NCI-H524 treated with DMSO at 0.1 percent for 48 hours (cell line): ENCODE measurements around the gene RNF225.
"Not testable (repeated sequence)": the region's sequence is repeated elsewhere in the genome, so short reads cannot be mapped to it uniquely, and the experiment has no call there.

Experiments used
- DNase-seq: peaks from one replicate; lab custom pipeline; 2025; lab: John Stamatoyannopoulos, UW

The RNF225 gene

GRCh38 chr19:58395220-58395978 is at the start of gene RNF225:
Gene RNF225, plus strand, starts transcription at chr19:58395656. Its CDS starts 434 bp downstream, at chr19:58396090.
- no peak for DNase-seq

GRCh38 chr19:58346961-58347929 is 48.2 kb upstream of the RNF225 start:
- DNase-seq = no peak

- not testable (repeated sequence) for DNase-seq
Measured at GRCh38 chr19:58348080-58348479, 47.4 kb upstream of the RNF225 start.

- no peak for DNase-seq
Measured at GRCh38 chr19:58349590-58349989, 45.9 kb upstream of the RNF225 start.

- DNase-seq = no peak
Measured at GRCh38 chr19:58350001-58350861, 45.2 kb upstream of the RNF225 start.

GRCh38 chr19:58350871-58351557 is 44.4 kb upstream of the RNF225 start:
- no peak for DNase-seq

GRCh38 chr19:58351558-58351878 is 43.9 kb upstream of the RNF225 start:
- DNase-seq = no peak

- no peak for DNase-seq
Measured at GRCh38 chr19:58351990-58352755, 43.3 kb upstream of the RNF225 start.

GRCh38 chr19:58352760-58353671 is 42.4 kb upstream of the RNF225 start, which contains the start of gene A1BG:
Gene A1BG, minus strand, starts transcription at chr19:58353492. Its CDS starts 55 bp downstream, at chr19:58353437.
- no peak for DNase-seq

GRCh38 chr19:58353717-58354477 is 41.6 kb upstream of the RNF225 start:
- DNase-seq = no peak

GRCh38 chr19:58354478-58355030 is 40.9 kb upstream of the RNF225 start:
- no peak for DNase-seq

GRCh38 chr19:58355215-58355796 is 40.1 kb upstream of the RNF225 start:
- DNase-seq = no peak

GRCh38 chr19:58355908-58356765 is 39.3 kb upstream of the RNF225 start:
- no peak for DNase-seq

GRCh38 chr19:58356766-58357480 is 38.5 kb upstream of the RNF225 start:
- DNase-seq = no peak

GRCh38 chr19:58357481-58358145 is 37.8 kb upstream of the RNF225 start:
- DNase-seq = no peak

GRCh38 chr19:58361900-58362271 is 33.6 kb upstream of the RNF225 start:
- no peak for DNase-seq
